Measurements from ENCODE around the gene S1PR2.

The S1PR2 gene

GRCh38 chr19:10193790-10194499, 37.2 kb downstream of the S1PR2 start:
- ATAC-seq = peak; percentile 63

GRCh38 chr19:10192922-10193321, 38.2 kb downstream of the S1PR2 start:
- TF ChIP-seq OSR1 (CRISPR knock-in tag; IDR thresholded peaks at IDR 0.05) (no peak), BACH2 (CRISPR knock-in tag; IDR thresholded peaks at IDR 0.05; ENCODE audit: borderline replicate concordance) (no peak), ZNF70 (CRISPR knock-in tag; IDR thresholded peaks at IDR 0.05) (no peak), ESRRG (CRISPR knock-in tag; IDR thresholded peaks at IDR 0.05) (no peak), PATZ1 (CRISPR knock-in tag; IDR thresholded peaks at IDR 0.05; ENCODE audit: borderline replicate concordance) (no peak), CSDC2 (CRISPR knock-in tag; IDR thresholded peaks at IDR 0.05) (no peak), CREB5 (CRISPR knock-in tag; IDR thresholded peaks at IDR 0.05; ENCODE audit: low read depth) (no peak), ARNTL (CRISPR knock-in tag; IDR thresholded peaks at IDR 0.05; ENCODE audit: borderline replicate concordance, low read depth) (no peak), TCF4 (CRISPR knock-in tag; IDR thresholded peaks at IDR 0.05; ENCODE audit: borderline replicate concordance) (no peak), PPARA (CRISPR knock-in tag; IDR thresholded peaks at IDR 0.05; ENCODE audit: borderline replicate concordance) (no peak), TSHZ2 (CRISPR knock-in tag; IDR thresholded peaks at IDR 0.05) (no peak), POU6F1 (CRISPR knock-in tag; IDR thresholded peaks at IDR 0.05; ENCODE audit: borderline replicate concordance, low read depth) (no peak), ZFP3 (CRISPR knock-in tag; IDR thresholded peaks at IDR 0.05) (no peak), ZC3H10 (CRISPR knock-in tag; IDR thresholded peaks at IDR 0.05) (no peak), ZFP30 (CRISPR knock-in tag; IDR thresholded peaks at IDR 0.05) (no peak), ZNF8 (CRISPR knock-in tag; IDR thresholded peaks at IDR 0.05) (no peak), CSRNP3 (CRISPR knock-in tag; IDR thresholded peaks at IDR 0.05) (no peak), RARB (CRISPR knock-in tag; IDR thresholded peaks at IDR 0.05) (no peak)
- ATAC-seq = no peak

More at GRCh38 chr19:10193790-10194499, 37.2 kb downstream of the S1PR2 start:
- TF ChIP-seq ZFP3 (CRISPR knock-in tag; IDR thresholded peaks at IDR 0.05) (0 out of 2 replicates have a peak, but pooled peaks have one; percentile 42), PATZ1 (CRISPR knock-in tag; IDR thresholded peaks at IDR 0.05; ENCODE audit: borderline replicate concordance) (peak; percentile 78), ESRRG (CRISPR knock-in tag; IDR thresholded peaks at IDR 0.05) (no peak)

Measured in SK-N-SH treated with all-trans-retinoic acid at 6 μM for 48 hours (cell line).